OCI-LY1 (cell line): ENCODE measurements around the gene PALMD.

Experiments
- H2AFZ ChIP-seq: fragments of 200-600 bp; sonication (generic), shearing (Covaris generic); 2 replicates; pipeline ENCODE4 v1.6.0; 2014; ENCODE audit warnings: antibody characterized with exemption, mild to moderate bottlenecking, low read length
- H3F3A ChIP-seq: fragments of 200-600 bp; sonication (generic), shearing (Covaris generic); 2 replicates; pipeline ENCODE4 v1.6.0; 2014; ENCODE audit warnings: mild to moderate bottlenecking, antibody characterized with exemption, low read length, moderate library complexity; ENCODE audit not compliant: insufficient read depth
- H3K27ac ChIP-seq: fragments of 200-600 bp; sonication (generic); 2 replicates; pipeline ENCODE4 v1.5.1; 2014; ENCODE audit warnings: low read length, mixed run types, mild to moderate bottlenecking, low read depth; ENCODE audit not compliant: poor library complexity, severe bottlenecking
- H3K27me3 ChIP-seq: fragments of 200-600 bp; sonication (generic); 2 replicates; pipeline ENCODE4 v1.6.0; 2014; ENCODE audit warnings: antibody characterized with exemption, mild to moderate bottlenecking, low read length, moderate library complexity; ENCODE audit not compliant: insufficient read depth
- H3K36me3 ChIP-seq: fragments of 200-600 bp; sonication (generic); 2 replicates; pipeline ENCODE4 v1.6.1; 2014; ENCODE audit warnings: mild to moderate bottlenecking, antibody characterized with exemption, low read length, moderate library complexity, mixed read lengths; ENCODE audit not compliant: insufficient read depth
- H3K4me1 ChIP-seq: fragments of 200-600 bp; sonication (generic); 2 replicates; pipeline ENCODE4 v1.5.1; 2014; ENCODE audit warnings: mild to moderate bottlenecking, low read length, moderate library complexity; ENCODE audit not compliant: insufficient read depth, severe bottlenecking
- H3K4me2 ChIP-seq: fragments of 200-600 bp; sonication (generic), shearing (Covaris generic); 2 replicates; pipeline ENCODE4 v1.6.1; 2014; ENCODE audit warnings: low read length
- H3K4me3 ChIP-seq: fragments of 200-600 bp; sonication (generic); 2 replicates; pipeline ENCODE4 v1.5.1; 2014; ENCODE audit warnings: low read length, low read depth, mild to moderate bottlenecking, mixed read lengths; ENCODE audit not compliant: poor library complexity, severe bottlenecking
- H3K79me2 ChIP-seq: fragments of 200-600 bp; shearing (Covaris generic); 2 replicates; pipeline ENCODE4 v1.6.1; 2016; ENCODE audit warnings: mixed run types, low read length, mixed read lengths; ENCODE audit not compliant: insufficient read depth
- H3K9ac ChIP-seq: fragments of 200-600 bp; sonication (generic), shearing (Covaris generic); 2 replicates; pipeline ENCODE4 v1.6.1; 2014; ENCODE audit warnings: mild to moderate bottlenecking, low read length, mixed read lengths
- H3K9me2 ChIP-seq: fragments of 200-600 bp; sonication (generic), shearing (Covaris generic); 2 replicates; pipeline ENCODE4 v1.6.1; 2014; ENCODE audit warnings: low read depth, mild to moderate bottlenecking, low read length, mixed read lengths
- H3K9me3 ChIP-seq: fragments of 200-600 bp; shearing (Covaris generic); 2 replicates; pipeline ENCODE4 v1.6.1; 2014; ENCODE audit warnings: low read length, mixed read lengths
- H4K20me1 ChIP-seq: fragments of 200-600 bp; sonication (generic), shearing (Covaris generic); 2 replicates; pipeline ENCODE4 v1.6.0; 2016; ENCODE audit warnings: mild to moderate bottlenecking, low read length; ENCODE audit not compliant: insufficient read depth
- CTCF ChIP-seq: fragments of 200-600 bp; sonication (generic), shearing (Covaris generic); IDR thresholded peaks from 2 replicates; pipeline ENCODE4 v1.5.1; 2017; ENCODE audit warnings: mild to moderate bottlenecking, antibody characterized with exemption, low read length, moderate library complexity, mixed read lengths
- EZH2 ChIP-seq: fragments of 200-600 bp; sonication (generic), shearing (Covaris generic); IDR thresholded peaks from 2 replicates; pipeline ENCODE4 v1.8.0; 2017; ENCODE audit warnings: borderline replicate concordance, mixed run types, mild to moderate bottlenecking, antibody characterized with exemption, low read length, moderate library complexity, mixed read lengths

The PALMD gene

GRCh38 chr1:99665212-99665611, 19.3 kb downstream of the PALMD start:
- no peak overlapping the region for H3K4me3 ChIP-seq
- no peak overlapping the region for H2AFZ ChIP-seq
- H3K9me3 ChIP-seq, result no peaks in the 10 kb centered on the region
- no peak for TF ChIP-seq EZH2
- no peak for TF ChIP-seq CTCF
- no peaks in the 10 kb centered on the region for H4K20me1 ChIP-seq
- no peaks in the 10 kb centered on the region for H3K36me3 ChIP-seq
- no peaks in the 10 kb centered on the region for H3K27me3 ChIP-seq
- H3K4me1 ChIP-seq, result no peaks in the 10 kb centered on the region
- H3K4me2 ChIP-seq, result no peak overlapping the region
- H3K79me2 ChIP-seq, result no peaks in the 10 kb centered on the region
- no peak overlapping the region for H3K27ac ChIP-seq
- H3K9ac ChIP-seq, result no peak overlapping the region
- H3K9me2 ChIP-seq, result no peaks in the 10 kb centered on the region
- H3F3A ChIP-seq, result no peaks in the 10 kb centered on the region

DNA sequence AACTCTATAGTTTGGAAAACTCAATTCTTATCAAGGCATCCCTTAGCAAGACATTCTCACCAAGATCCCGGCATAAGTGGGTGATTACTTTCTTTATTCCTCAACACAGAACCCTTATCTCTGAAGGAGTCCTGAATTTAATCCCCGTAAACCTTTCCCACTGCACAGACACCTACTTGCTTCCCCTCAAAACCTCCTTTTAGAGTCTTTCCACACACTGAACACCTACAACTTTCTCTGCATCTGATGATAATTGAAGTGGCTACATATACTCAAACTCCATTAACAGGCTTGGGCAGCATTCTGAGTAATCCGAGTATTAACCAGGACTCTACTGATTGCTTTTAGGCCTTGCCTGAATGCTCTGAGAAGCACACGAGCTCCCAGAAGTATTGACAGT, 23.5 kb downstream of the PALMD start:
- no peaks in the 10 kb centered on the region for H3K27me3 ChIP-seq
- no peaks in the 10 kb centered on the region for H4K20me1 ChIP-seq
- TF ChIP-seq EZH2, result no peak
- no peak for TF ChIP-seq CTCF
- no peaks in the 10 kb centered on the region for H3K9me3 ChIP-seq
- no peak overlapping the region for H3K9ac ChIP-seq
- H3K27ac ChIP-seq, result no peak overlapping the region
- H3F3A ChIP-seq, result no peaks in the 10 kb centered on the region
- H3K9me2 ChIP-seq, result no peaks in the 10 kb centered on the region
- H3K4me2 ChIP-seq, result no peak overlapping the region
- H2AFZ ChIP-seq, result no peak overlapping the region
- H3K79me2 ChIP-seq, result no peaks in the 10 kb centered on the region
- H3K4me3 ChIP-seq, result no peak overlapping the region
- H3K4me1 ChIP-seq, result no peaks in the 10 kb centered on the region
- no peaks in the 10 kb centered on the region for H3K36me3 ChIP-seq

GRCh38 chr1:99669821-99670220, 23.9 kb downstream of the PALMD start:
- Histone ChIP-seq H3F3A (no peaks in the 10 kb centered on the region), H3K27me3 (0 out of 2 replicates have a peak, but pooled peaks cover 4% of the 10 kb centered on the region), H3K4me2 (no peak overlapping the region), H3K9me3 (no peaks in the 10 kb centered on the region), H2AFZ (no peak overlapping the region), H3K27ac (no peak overlapping the region), H3K79me2 (no peaks in the 10 kb centered on the region), H3K4me3 (no peak overlapping the region), H3K4me1 (no peaks in the 10 kb centered on the region), H3K36me3 (no peaks in the 10 kb centered on the region), H3K9me2 (no peaks in the 10 kb centered on the region), H3K9ac (no peak overlapping the region), H4K20me1 (no peaks in the 10 kb centered on the region)
- no peak for TF ChIP-seq CTCF
- no peak for TF ChIP-seq EZH2
